Subcutaneous adipose tissue (tissue), 4 donors: ENCODE data around the gene CAVIN2. TPM values are rescaled to one million over a fixed set of nuclear protein-coding genes. Genes with fewer than 3 reads are reported as not detected.

Experiments used
- CTCF ChIP-seq: fragments of 450-650 bp; IDR thresholded peaks from one replicate; pipeline ENCODE4 v1.5.1; 2016; ENCODE audit warnings: low read depth, mild to moderate bottlenecking, control low read depth, antibody characterized with exemption, moderate library complexity
- total RNA-seq, 4 donors: library from RNA; depleted of rRNA; stranded (reverse); fragments of >200 nt; gene quantifications; one replicate each; pipeline ENCODE4 v1.1.0, GENCODE V29; 2016

The CAVIN2 gene
- total RNA-seq, 4 donors from 2014 or later = 21.9 to 120 (median 62.2) TPM

GRCh38 chr2:191795715-191796114, 51.2 kb downstream of the CAVIN2 start:
- no peak for TF ChIP-seq CTCF

GRCh38 chr2:191791953-191792560, 54.8 kb downstream of the CAVIN2 start:
- TF ChIP-seq CTCF = no peak

- TF ChIP-seq CTCF = no peak
These were observed 56.2 kb downstream of the CAVIN2 start for GRCh38 chr2:191790737-191791136.

- TF ChIP-seq CTCF = no peak
These were observed 57.1 kb downstream of the CAVIN2 start for GRCh38 chr2:191789796-191790195.

- TF ChIP-seq CTCF = no peak
These were observed 60.2 kb downstream of the CAVIN2 start for GRCh38 chr2:191786694-191787093.

Other genes starting within 250 kb of the CAVIN2 start
- 100 to 1,000 TPM in 1 of 4 donors, 10 to 100 TPM in 3; 81.9 to 237 (median 85.9) TPM for gene NABP1, start 169.0 kb downstream of the CAVIN2 start, total RNA-seq